Measurements from ENCODE around the gene NEGR1. TPM values are rescaled to one million over a fixed set of nuclear protein-coding genes. Genes with fewer than 3 reads are reported as not detected.

NEGR1 gene
- total and polyA plus RNA-seq, 9 donors = 4.7 to 15.1 (median 9.1) TPM

GRCh38 chr1:71583756-71584155 lies 698.6 kb downstream of the NEGR1 start:
- no peaks in the 10 kb centered on the region for H3K4me1 ChIP-seq (ENCODE audit: insufficient read depth)
- 63 to 71% (median 67%) methylated on average over 2 of the region's 2 CpGs for WGBS, 3 donors
- H3K36me3 ChIP-seq = no peaks in the 10 kb centered on the region
- H3K27ac ChIP-seq = no peak overlapping the region
- TF ChIP-seq EP300 (IDR thresholded peaks at IDR 0.05) (no peak), POLR2A (IDR thresholded peaks at IDR 0.05) (no peak)
- TF ChIP-seq, protein P1, sequence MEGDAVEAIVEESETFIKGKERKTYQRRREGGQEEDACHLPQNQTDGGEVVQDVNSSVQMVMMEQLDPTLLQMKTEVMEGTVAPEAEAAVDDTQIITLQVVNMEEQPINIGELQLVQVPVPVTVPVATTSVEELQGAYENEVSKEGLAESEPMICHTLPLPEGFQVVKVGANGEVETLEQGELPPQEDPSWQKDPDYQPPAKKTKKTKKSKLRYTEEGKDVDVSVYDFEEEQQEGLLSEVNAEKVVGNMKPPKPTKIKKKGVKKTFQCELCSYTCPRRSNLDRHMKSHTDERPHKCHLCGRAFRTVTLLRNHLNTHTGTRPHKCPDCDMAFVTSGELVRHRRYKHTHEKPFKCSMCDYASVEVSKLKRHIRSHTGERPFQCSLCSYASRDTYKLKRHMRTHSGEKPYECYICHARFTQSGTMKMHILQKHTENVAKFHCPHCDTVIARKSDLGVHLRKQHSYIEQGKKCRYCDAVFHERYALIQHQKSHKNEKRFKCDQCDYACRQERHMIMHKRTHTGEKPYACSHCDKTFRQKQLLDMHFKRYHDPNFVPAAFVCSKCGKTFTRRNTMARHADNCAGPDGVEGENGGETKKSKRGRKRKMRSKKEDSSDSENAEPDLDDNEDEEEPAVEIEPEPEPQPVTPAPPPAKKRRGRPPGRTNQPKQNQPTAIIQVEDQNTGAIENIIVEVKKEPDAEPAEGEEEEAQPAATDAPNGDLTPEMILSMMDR (IDR thresholded peaks at IDR 0.05) = no peak
- intact Hi-C loops (cut with DNase I) = no loop called here
- no peaks in the 10 kb centered on the region for H3K9me3 ChIP-seq
- DNase-seq = no peak
- no peak overlapping the region for H3K4me3 ChIP-seq
- no peaks in the 10 kb centered on the region for H3K27me3 ChIP-seq

DNA sequence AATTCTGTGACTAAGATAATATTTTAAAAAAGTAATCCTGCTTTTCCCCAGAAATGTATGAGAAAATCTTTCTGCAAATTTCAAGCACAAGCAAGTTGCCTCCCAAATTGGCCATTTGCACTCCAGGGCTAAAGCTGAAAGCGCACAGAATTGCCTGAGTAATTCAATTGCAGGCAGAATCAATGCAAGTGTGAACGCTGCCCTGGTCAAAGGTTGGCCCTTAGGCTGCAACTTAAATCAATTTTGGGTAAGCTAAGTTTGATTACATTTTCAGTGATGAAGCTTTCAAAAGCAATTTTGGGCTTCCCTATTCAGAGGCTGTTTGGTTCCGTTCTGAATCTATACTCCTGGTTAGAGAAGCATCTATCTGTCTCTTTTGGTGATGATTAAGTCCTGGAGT lies 699.7 kb downstream of the NEGR1 start:
- Histone ChIP-seq H3K9me3 (no peaks in the 10 kb centered on the region), H3K4me3 (no peak overlapping the region), H3K4me1 (ENCODE audit: insufficient read depth) (no peaks in the 10 kb centered on the region), H3K36me3 (no peaks in the 10 kb centered on the region), H3K27me3 (no peaks in the 10 kb centered on the region), H3K27ac (no peak overlapping the region)
- WGBS, 3 donors = 86 to 93% (median 89%) methylated on average over 3 of the region's 3 CpGs
- DNase-seq = no peak
- TF ChIP-seq POLR2A (IDR thresholded peaks at IDR 0.05) (no peak), EP300 (IDR thresholded peaks at IDR 0.05) (no peak)
- TF ChIP-seq, protein P1 (IDR thresholded peaks at IDR 0.05) = no peak
- intact Hi-C loops (cut with DNase I) = no loop called here

DNA sequence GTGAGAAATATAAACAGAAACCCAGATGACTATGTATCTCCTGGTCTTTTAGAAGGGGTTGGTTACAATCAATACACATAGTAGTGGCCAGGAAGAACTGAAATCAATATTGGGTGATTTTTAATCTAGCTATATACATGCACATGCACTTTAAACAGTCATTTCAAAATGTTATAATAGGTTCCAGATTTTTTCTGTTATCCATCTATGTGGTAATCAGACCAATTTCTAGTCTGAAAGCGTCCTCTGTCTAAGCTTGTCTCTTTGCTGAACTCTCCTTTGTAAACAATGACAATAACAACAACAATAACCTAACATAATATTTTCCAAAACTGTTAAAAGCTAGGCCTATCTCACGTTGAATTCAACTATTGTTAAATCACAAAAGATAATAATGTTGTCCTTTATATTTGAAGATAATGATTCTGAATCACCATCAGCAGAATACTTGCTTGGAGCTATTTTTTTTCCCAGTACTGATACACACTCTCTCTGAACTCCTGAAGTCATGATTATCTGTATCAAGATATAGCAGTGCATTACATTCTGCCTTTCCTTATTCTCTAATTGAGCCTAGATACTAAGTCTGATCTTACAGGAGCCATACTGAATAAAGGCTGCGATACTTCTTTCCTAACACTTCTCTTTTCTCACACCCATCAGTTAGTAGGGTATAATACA lies 704.7 kb downstream of the NEGR1 start:
- no peak overlapping the region for H3K27ac ChIP-seq
- H3K4me3 ChIP-seq = no peak overlapping the region
- intact Hi-C loops (cut with DNase I) = no loop called here
- no peaks in the 10 kb centered on the region for H3K36me3 ChIP-seq
- TF ChIP-seq EP300 (IDR thresholded peaks at IDR 0.05) = no peak
- TF ChIP-seq POLR2A (IDR thresholded peaks at IDR 0.05) = no peak
- TF ChIP-seq, protein P1 (IDR thresholded peaks at IDR 0.05) = no peak
- H3K9me3 ChIP-seq = no peaks in the 10 kb centered on the region
- H3K27me3 ChIP-seq = no peaks in the 10 kb centered on the region
- H3K4me1 ChIP-seq (ENCODE audit: insufficient read depth) = no peaks in the 10 kb centered on the region
- DNase-seq = no peak
- WGBS, 3 donors = 70 to 79% (median 76%) methylated on average over 3 of the region's 3 CpGs

- no peak overlapping the region for H3K4me3 ChIP-seq
- 63 to 70% (median 66%) methylated on average over 3 of the region's 3 CpGs for WGBS, 3 donors
- H3K27ac ChIP-seq = no peak overlapping the region
- H3K4me1 ChIP-seq (ENCODE audit: insufficient read depth) = no peaks in the 10 kb centered on the region
- no peaks in the 10 kb centered on the region for H3K36me3 ChIP-seq
- H3K27me3 ChIP-seq = no peaks in the 10 kb centered on the region
- no peak for DNase-seq
- intact Hi-C loops (cut with DNase I) = no loop called here
- TF ChIP-seq, protein P1 (IDR thresholded peaks at IDR 0.05) = no peak
- no peak for TF ChIP-seq POLR2A (IDR thresholded peaks at IDR 0.05)
- TF ChIP-seq EP300 (IDR thresholded peaks at IDR 0.05) = no peak
- H3K9me3 ChIP-seq = no peaks in the 10 kb centered on the region
These were observed 710.3 kb downstream of the NEGR1 start for GRCh38 chr1:71572038-71572437.

Measured in ovary (tissue), 9 donors.